ENCODE data around the gene TREML2. TPM values are rescaled to one million over a fixed set of nuclear protein-coding genes. Genes with fewer than 3 reads are reported as not detected.

The TREML2 gene
- polyA plus RNA-seq, 1 of the 3 experiments (the other 2 are of a cell fraction) = not detected

DNA sequence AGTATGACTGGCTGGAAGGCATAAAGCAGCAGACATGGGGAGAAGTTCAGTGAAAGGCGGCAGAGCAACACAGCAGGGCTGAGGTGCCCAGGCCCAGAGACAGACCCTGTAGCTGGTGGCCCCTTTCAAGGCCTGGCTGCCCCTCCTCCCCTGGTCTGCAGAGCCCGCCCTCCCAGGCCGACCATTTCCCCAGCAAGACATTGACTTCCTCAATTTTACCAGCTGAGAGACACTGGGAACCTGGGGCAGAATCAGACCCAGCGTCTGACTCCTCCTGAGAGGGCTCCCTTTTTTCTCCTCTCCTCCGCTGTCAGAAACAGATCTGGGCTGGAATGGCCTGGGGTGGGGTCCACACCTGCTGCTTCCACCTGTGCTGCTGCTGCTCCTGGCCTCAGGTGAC lies 27.1 kb upstream of the TREML2 start, which contains the start of gene TREML4:
TSS of gene TREML4 (plus strand) at position 254 of the 400 bp plus-strand sequence. CDS start at position 333, 79 bp downstream.
- peaks cover 9% of the 10 kb centered on the region; the same call in 1 of the 2 replicates for H3K27me3 ChIP-seq (ENCODE audit: insufficient read depth)
- no peak within 1 kb of the TSS for H3K4me2 ChIP-seq
- H3K79me2 ChIP-seq (ENCODE audit: insufficient read depth) = no peaks in the 10 kb centered on the region
- TF ChIP-seq SIN3A (IDR thresholded peaks at IDR 0.05; ENCODE audit: borderline replicate concordance, low read depth, low read length) (no peak), MXI1 (IDR thresholded peaks at IDR 0.05; ENCODE audit: low read depth, low read length) (no peak), PBX3 (IDR thresholded peaks at IDR 0.05) (no peak), MEF2A (IDR thresholded peaks at IDR 0.05; ENCODE audit: borderline replicate concordance, low read depth) (no peak), YY1 (IDR thresholded peaks at IDR 0.05; ENCODE audit: low read depth) (no peak), MAX (IDR thresholded peaks at IDR 0.05; ENCODE audit: low read depth) (no peak), FOXM1 (IDR thresholded peaks at IDR 0.05; ENCODE audit: low read depth) (no peak), RAD21 (IDR thresholded peaks at IDR 0.05; ENCODE audit: low read length) (no peak), EP300 (IDR thresholded peaks at IDR 0.05; ENCODE audit: borderline replicate concordance in 1 of 2, low read depth in 1 of 2, low read length in 1 of 2) (no peak), RXRA (IDR thresholded peaks at IDR 0.05; ENCODE audit: borderline replicate concordance, low read depth) (no peak), GABPA (IDR thresholded peaks at IDR 0.05; ENCODE audit: low read depth) (no peak), TAF1 (IDR thresholded peaks at IDR 0.05; ENCODE audit: borderline replicate concordance, low read depth, low read length) (no peak), POLR2AphosphoS5 (IDR thresholded peaks at IDR 0.05; ENCODE audit: low read depth, low read length) (no peak), USF2 (IDR thresholded peaks at IDR 0.05; ENCODE audit: borderline replicate concordance, low read depth, low read length) (no peak), NFIC (IDR thresholded peaks at IDR 0.05; ENCODE audit: borderline replicate concordance) (no peak), TEAD4 (IDR thresholded peaks at IDR 0.05; ENCODE audit: borderline replicate concordance, insufficient read depth) (no peak), TCF12 (IDR thresholded peaks at IDR 0.05) (no peak)
- TF ChIP-seq, protein P1, sequence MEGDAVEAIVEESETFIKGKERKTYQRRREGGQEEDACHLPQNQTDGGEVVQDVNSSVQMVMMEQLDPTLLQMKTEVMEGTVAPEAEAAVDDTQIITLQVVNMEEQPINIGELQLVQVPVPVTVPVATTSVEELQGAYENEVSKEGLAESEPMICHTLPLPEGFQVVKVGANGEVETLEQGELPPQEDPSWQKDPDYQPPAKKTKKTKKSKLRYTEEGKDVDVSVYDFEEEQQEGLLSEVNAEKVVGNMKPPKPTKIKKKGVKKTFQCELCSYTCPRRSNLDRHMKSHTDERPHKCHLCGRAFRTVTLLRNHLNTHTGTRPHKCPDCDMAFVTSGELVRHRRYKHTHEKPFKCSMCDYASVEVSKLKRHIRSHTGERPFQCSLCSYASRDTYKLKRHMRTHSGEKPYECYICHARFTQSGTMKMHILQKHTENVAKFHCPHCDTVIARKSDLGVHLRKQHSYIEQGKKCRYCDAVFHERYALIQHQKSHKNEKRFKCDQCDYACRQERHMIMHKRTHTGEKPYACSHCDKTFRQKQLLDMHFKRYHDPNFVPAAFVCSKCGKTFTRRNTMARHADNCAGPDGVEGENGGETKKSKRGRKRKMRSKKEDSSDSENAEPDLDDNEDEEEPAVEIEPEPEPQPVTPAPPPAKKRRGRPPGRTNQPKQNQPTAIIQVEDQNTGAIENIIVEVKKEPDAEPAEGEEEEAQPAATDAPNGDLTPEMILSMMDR (IDR thresholded peaks at IDR 0.05) = no peak
- TF ChIP-seq, protein P2, sequence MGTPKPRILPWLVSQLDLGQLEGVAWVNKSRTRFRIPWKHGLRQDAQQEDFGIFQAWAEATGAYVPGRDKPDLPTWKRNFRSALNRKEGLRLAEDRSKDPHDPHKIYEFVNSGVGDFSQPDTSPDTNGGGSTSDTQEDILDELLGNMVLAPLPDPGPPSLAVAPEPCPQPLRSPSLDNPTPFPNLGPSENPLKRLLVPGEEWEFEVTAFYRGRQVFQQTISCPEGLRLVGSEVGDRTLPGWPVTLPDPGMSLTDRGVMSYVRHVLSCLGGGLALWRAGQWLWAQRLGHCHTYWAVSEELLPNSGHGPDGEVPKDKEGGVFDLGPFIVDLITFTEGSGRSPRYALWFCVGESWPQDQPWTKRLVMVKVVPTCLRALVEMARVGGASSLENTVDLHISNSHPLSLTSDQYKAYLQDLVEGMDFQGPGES (IDR thresholded peaks at IDR 0.05; ENCODE audit: low read depth, low read length) = no peak
- no peak within 1 kb of the TSS for H2AFZ ChIP-seq (ENCODE audit: low read depth)
- H3K9ac ChIP-seq = no peak within 1 kb of the TSS
- no peaks in the 10 kb centered on the region for H3K9me3 ChIP-seq
- H3K9me2 ChIP-seq = no peaks in the 10 kb centered on the region
- H3K36me3 ChIP-seq (replicated peaks in 1 of 2; ENCODE audit: control insufficient read depth in 1 of 2, insufficient read depth in 2 of 2, low read length in 1 of 2) = no peaks in the 10 kb centered on the region
- POLR2A ChIA-PET = no interaction called here
- H4K20me1 ChIP-seq (ENCODE audit: insufficient read depth) = no peaks in the 10 kb centered on the region
- 0% methylated on average over 3 of the region's 5 CpGs for WGBS (ENCODE audit: low lambda C conversion rate)
- no peak within 1 kb of the TSS for H3K27ac ChIP-seq (ENCODE audit: low read depth in 2 of 2, low read length in 1 of 2)
- no peaks in the 10 kb centered on the region for H3K4me1 ChIP-seq (ENCODE audit: control insufficient read depth in 1 of 2, insufficient read depth in 2 of 2, low read depth in 1 of 2, low read length in 1 of 2)
- DNase-seq = no peak
- H3K4me3 ChIP-seq (ENCODE audit: low read depth in 2 of 2, low read length in 1 of 2) = no peak within 1 kb of the TSS
- H3F3A ChIP-seq (replicated peaks; ENCODE audit: insufficient read depth) = no peaks in the 10 kb centered on the region
- CTCF ChIA-PET = no interaction called here
